ENCODE measurements around the gene HYAL2.

The HYAL2 gene

GRCh38 chr3:50358355-50358910 lies 35.9 kb upstream of the HYAL2 start:
- Histone ChIP-seq H3K27me3 (ENCODE audit: insufficient read depth, low read length, poor library complexity, severe bottlenecking) (no peaks in the 10 kb centered on the region), H4K20me1 (ENCODE audit: insufficient read depth, low read length, poor library complexity, severe bottlenecking) (peaks cover 38% of the 10 kb centered on the region), H3K9me2 (replicated peaks; ENCODE audit: low read depth, low read length) (no peaks in the 10 kb centered on the region), H3K4me1 (ENCODE audit: insufficient read depth, low read length, poor library complexity, severe bottlenecking) (peaks cover 34% of the 10 kb centered on the region), H3K9me3 (ENCODE audit: insufficient read depth, low read depth, low read length) (no peaks in the 10 kb centered on the region), H3F3A (ENCODE audit: low read depth) (no peaks in the 10 kb centered on the region), H3K9ac (ENCODE audit: low read depth, low read length, poor library complexity, severe bottlenecking) (peak overlapping the region; percentile 84), H3K4me3 (ENCODE audit: low read length, poor library complexity, severe bottlenecking) (peak overlapping the region; percentile 78), H3K4me2 (ENCODE audit: low read depth, low read length, poor library complexity, severe bottlenecking) (peak overlapping the region; percentile 92), H3K36me3 (ENCODE audit: insufficient read depth, low read length) (peaks cover 9% of the 10 kb centered on the region; the same call in 1 of the 2 replicates), H2AFZ (ENCODE audit: low read length) (no peak overlapping the region), H3K79me2 (ENCODE audit: insufficient read depth, low read length) (peaks cover 45% of the 10 kb centered on the region)
- no peak for TF ChIP-seq EZH2phosphoT487 (IDR thresholded peaks at IDR 0.05; ENCODE audit: borderline replicate concordance)
- no peak for TF ChIP-seq CTCF (conservative IDR thresholded peaks at IDR 0.05; ENCODE audit: low read length)

GRCh38 chr3:50357481-50357880 lies 34.9 kb upstream of the HYAL2 start:
- no peaks in the 10 kb centered on the region for H3K9me3 ChIP-seq (ENCODE audit: insufficient read depth, low read depth, low read length)
- peak overlapping the region; percentile 84 for H3K9ac ChIP-seq (ENCODE audit: low read depth, low read length, poor library complexity, severe bottlenecking)
- no peaks in the 10 kb centered on the region for H3F3A ChIP-seq (ENCODE audit: low read depth)
- H3K9me2 ChIP-seq (replicated peaks; ENCODE audit: low read depth, low read length) = no peaks in the 10 kb centered on the region
- no peaks in the 10 kb centered on the region for H3K27me3 ChIP-seq (ENCODE audit: insufficient read depth, low read length, poor library complexity, severe bottlenecking)
- H3K36me3 ChIP-seq (ENCODE audit: insufficient read depth, low read length) = peaks cover 9% of the 10 kb centered on the region; the same call in 1 of the 2 replicates
- H3K79me2 ChIP-seq (ENCODE audit: insufficient read depth, low read length) = peaks cover 45% of the 10 kb centered on the region
- peak overlapping the region; percentile 78 for H3K4me3 ChIP-seq (ENCODE audit: low read length, poor library complexity, severe bottlenecking)
- H3K4me1 ChIP-seq (ENCODE audit: insufficient read depth, low read length, poor library complexity, severe bottlenecking) = peaks cover 34% of the 10 kb centered on the region
- no peak overlapping the region for H2AFZ ChIP-seq (ENCODE audit: low read length)
- peak overlapping the region; percentile 92 for H3K4me2 ChIP-seq (ENCODE audit: low read depth, low read length, poor library complexity, severe bottlenecking)
- no peak for TF ChIP-seq CTCF (conservative IDR thresholded peaks at IDR 0.05; ENCODE audit: low read length)
- TF ChIP-seq EZH2phosphoT487 (IDR thresholded peaks at IDR 0.05; ENCODE audit: borderline replicate concordance) = no peak
- H4K20me1 ChIP-seq (ENCODE audit: insufficient read depth, low read length, poor library complexity, severe bottlenecking) = peaks cover 43% of the 10 kb centered on the region

- Histone ChIP-seq H3K79me2 (ENCODE audit: insufficient read depth, low read length) (peaks cover 50% of the 10 kb centered on the region), H3K27me3 (ENCODE audit: insufficient read depth, low read length, poor library complexity, severe bottlenecking) (no peaks in the 10 kb centered on the region), H3K9me2 (replicated peaks; ENCODE audit: low read depth, low read length) (no peaks in the 10 kb centered on the region), H4K20me1 (ENCODE audit: insufficient read depth, low read length, poor library complexity, severe bottlenecking) (peaks cover 43% of the 10 kb centered on the region), H3K4me1 (ENCODE audit: insufficient read depth, low read length, poor library complexity, severe bottlenecking) (peaks cover 36% of the 10 kb centered on the region), H2AFZ (ENCODE audit: low read length) (no peak overlapping the region), H3K4me3 (ENCODE audit: low read length, poor library complexity, severe bottlenecking) (peak overlapping the region; percentile 78), H3F3A (ENCODE audit: low read depth) (no peaks in the 10 kb centered on the region), H3K36me3 (ENCODE audit: insufficient read depth, low read length) (peaks cover 9% of the 10 kb centered on the region; the same call in 1 of the 2 replicates), H3K9me3 (ENCODE audit: insufficient read depth, low read depth, low read length) (no peaks in the 10 kb centered on the region), H3K9ac (ENCODE audit: low read depth, low read length, poor library complexity, severe bottlenecking) (peak overlapping the region; percentile 84), H3K4me2 (ENCODE audit: low read depth, low read length, poor library complexity, severe bottlenecking) (peak overlapping the region; percentile 92)
- TF ChIP-seq EZH2phosphoT487 (IDR thresholded peaks at IDR 0.05; ENCODE audit: borderline replicate concordance) (no peak), CTCF (conservative IDR thresholded peaks at IDR 0.05; ENCODE audit: low read length) (no peak)
Measured at GRCh38 chr3:50356553-50356952, 34.0 kb upstream of the HYAL2 start.
